Measurements from ENCODE around the gene ARHGAP8.

ARHGAP8 gene

GRCh38 chr22:44839721-44840120 lies 87.3 kb downstream of the ARHGAP8 start:
- TF ChIP-seq, protein P1, sequence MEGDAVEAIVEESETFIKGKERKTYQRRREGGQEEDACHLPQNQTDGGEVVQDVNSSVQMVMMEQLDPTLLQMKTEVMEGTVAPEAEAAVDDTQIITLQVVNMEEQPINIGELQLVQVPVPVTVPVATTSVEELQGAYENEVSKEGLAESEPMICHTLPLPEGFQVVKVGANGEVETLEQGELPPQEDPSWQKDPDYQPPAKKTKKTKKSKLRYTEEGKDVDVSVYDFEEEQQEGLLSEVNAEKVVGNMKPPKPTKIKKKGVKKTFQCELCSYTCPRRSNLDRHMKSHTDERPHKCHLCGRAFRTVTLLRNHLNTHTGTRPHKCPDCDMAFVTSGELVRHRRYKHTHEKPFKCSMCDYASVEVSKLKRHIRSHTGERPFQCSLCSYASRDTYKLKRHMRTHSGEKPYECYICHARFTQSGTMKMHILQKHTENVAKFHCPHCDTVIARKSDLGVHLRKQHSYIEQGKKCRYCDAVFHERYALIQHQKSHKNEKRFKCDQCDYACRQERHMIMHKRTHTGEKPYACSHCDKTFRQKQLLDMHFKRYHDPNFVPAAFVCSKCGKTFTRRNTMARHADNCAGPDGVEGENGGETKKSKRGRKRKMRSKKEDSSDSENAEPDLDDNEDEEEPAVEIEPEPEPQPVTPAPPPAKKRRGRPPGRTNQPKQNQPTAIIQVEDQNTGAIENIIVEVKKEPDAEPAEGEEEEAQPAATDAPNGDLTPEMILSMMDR (conservative IDR thresholded peaks at IDR 0.05; ENCODE audit: low read length) = no peak
- H3K4me3 ChIP-seq (ENCODE audit: low read length) = no peak overlapping the region
- DNase-seq (ENCODE audit: low read depth) = no peak

DNA sequence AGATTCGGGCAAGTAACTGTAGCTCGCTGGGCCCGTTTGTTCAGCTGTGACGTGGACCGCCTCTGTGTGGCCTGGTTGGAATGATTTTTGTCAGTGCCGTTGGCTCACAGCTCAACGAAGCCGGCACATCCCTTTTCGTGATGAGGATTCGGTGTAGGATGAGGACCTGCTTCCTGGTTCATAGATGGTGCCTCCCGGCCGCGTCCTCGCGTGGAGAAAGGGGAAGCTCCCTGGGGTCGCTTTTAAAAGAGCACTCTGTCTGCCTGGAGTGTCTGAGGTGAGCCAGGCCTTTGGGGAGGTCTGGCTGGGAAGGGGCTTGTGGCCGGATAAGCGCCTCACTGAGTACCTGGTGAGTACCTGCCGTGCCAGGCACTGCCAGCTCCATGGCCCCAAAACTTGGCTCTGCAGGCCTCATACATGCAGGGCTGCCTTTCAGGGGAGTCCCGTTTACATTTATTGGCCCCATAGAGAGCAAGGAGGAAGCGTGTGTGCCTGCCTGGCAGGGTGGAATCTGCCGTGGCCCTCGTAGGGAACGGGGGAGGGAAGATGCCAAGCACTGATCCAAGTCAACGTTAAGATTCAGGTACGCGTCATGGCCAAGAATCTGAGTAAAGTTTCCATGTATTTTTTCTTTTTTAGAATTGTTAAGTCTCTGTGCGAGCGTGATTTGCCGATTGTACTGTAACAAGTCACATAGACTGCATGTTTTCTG lies 88.4 kb downstream of the ARHGAP8 start:
- H3K4me3 ChIP-seq (ENCODE audit: low read length) = no peak overlapping the region
- DNase-seq (ENCODE audit: low read depth) = no peak
- TF ChIP-seq, protein P1 (conservative IDR thresholded peaks at IDR 0.05; ENCODE audit: low read length) = no peak

DNA sequence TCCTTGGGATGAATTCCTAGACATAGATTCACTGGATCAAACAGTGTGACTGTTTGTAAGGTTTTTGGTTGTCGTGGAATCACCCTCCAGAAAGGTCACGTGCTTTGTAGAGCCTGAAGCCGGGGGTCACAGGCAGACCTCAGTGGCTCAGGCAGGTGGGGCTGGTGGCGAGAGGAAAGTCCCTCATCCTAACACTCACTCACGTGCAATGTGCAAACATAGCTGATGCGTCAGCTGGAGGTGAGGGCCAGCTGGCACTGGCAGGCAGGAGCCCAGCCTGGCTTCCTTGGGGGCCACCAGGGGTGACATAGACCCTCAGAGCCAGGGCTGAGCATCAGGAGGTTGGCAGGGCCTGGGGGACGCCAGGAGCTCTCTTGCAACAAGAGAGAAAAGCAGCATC lies 90.0 kb downstream of the ARHGAP8 start:
- DNase-seq (ENCODE audit: low read depth) = no peak
- TF ChIP-seq, protein P1 (conservative IDR thresholded peaks at IDR 0.05; ENCODE audit: low read length) = no peak
- no peak overlapping the region for H3K4me3 ChIP-seq (ENCODE audit: low read length)

- TF ChIP-seq, protein P1 (conservative IDR thresholded peaks at IDR 0.05; ENCODE audit: low read length) = no peak
- no peak overlapping the region for H3K4me3 ChIP-seq (ENCODE audit: low read length)
- DNase-seq (ENCODE audit: low read depth) = no peak
These were observed 92.8 kb downstream of the ARHGAP8 start for GRCh38 chr22:44845191-44845590.

GRCh38 chr22:44845796-44846720 lies 93.7 kb downstream of the ARHGAP8 start:
- no peak for DNase-seq (ENCODE audit: low read depth)
- TF ChIP-seq, protein P1 (conservative IDR thresholded peaks at IDR 0.05; ENCODE audit: low read length) = no peak
- no peak overlapping the region for H3K4me3 ChIP-seq (ENCODE audit: low read length)

- TF ChIP-seq, protein P1 (conservative IDR thresholded peaks at IDR 0.05; ENCODE audit: low read length) = no peak
- no peak overlapping the region for H3K4me3 ChIP-seq (ENCODE audit: low read length)
- no peak for DNase-seq (ENCODE audit: low read depth)
These were observed 94.4 kb downstream of the ARHGAP8 start for GRCh38 chr22:44846726-44847275.

All from AG10803 (cell line).